CD4-positive, alpha-beta T cell (primary cell): ENCODE data around the gene EVI5. TPM values are rescaled to one million over a fixed set of nuclear protein-coding genes. Genes with fewer than 3 reads are reported as not detected.
"Not testable (repeated sequence)": the region's sequence is repeated elsewhere in the genome, so short reads cannot be mapped to it uniquely, and the experiment has no call there.

Experiments used
- ATAC-seq: fragments of 200-7000 bp; cut with Tn5 transposase; one replicate; pipeline ENCODE4 v1.10.0; 2022; ENCODE audit warnings: mild to moderate bottlenecking; ENCODE audit not compliant: poor library complexity
- CTCF ChIA-PET: fragments of 350-600 bp; sonication (Branson Sonifier 250); formaldehyde crosslinking; loops from one replicate; lab custom pipeline; 2021; ENCODE audit warnings: antibody characterized with exemption, inconsistent platforms; lab: Charles Lee
- POLR2A ChIA-PET: fragments of 350-600 bp; sonication (Branson Sonifier 250); formaldehyde crosslinking; loops from one replicate; lab custom pipeline; 2021; ENCODE audit warnings: antibody characterized with exemption, inconsistent platforms; lab: Charles Lee
- DNase-seq, 14 experiments: peaks; one replicate each; pipeline ENCODE4 v3.0.0-alpha.2; 2013 to 2020; ENCODE audit warnings: mixed read lengths in 2 of 14
- H3K27ac ChIP-seq, 2 donors: one replicate each; pipeline versions ENCODE4 v1.5.1 to v1.7.0; 2013; ENCODE audit warnings: low read length in 2 of 2, low read depth in 1 of 2, mild to moderate bottlenecking in 1 of 2
- H3K27me3 ChIP-seq, 2 experiments: 1 replicate in 1 of 2; 2 replicates in 1 of 2; pipeline versions ENCODE4 v1.6.1 to v1.7.0; 2013; ENCODE audit warnings: low read length in 2 of 2, control low read depth in 1 of 2, mild to moderate bottlenecking in 1 of 2, moderate library complexity in 1 of 2; ENCODE audit not compliant: insufficient read depth in 2 of 2, control insufficient read depth in 1 of 2
- H3K36me3 ChIP-seq: one replicate; pipeline ENCODE4 v1.6.1; 2013; ENCODE audit warnings: low read length, control low read depth; ENCODE audit not compliant: insufficient read depth
- H3K4me1 ChIP-seq: one replicate; pipeline ENCODE4 v1.6.1; 2013; ENCODE audit warnings: low read length, control low read depth; ENCODE audit not compliant: insufficient read depth
- H3K4me3 ChIP-seq: one replicate; pipeline ENCODE4 v1.5.1; 2013; ENCODE audit warnings: mild to moderate bottlenecking, low read length, moderate library complexity
- H3K9me3 ChIP-seq, 2 experiments: 1 replicate in 1 of 2; 2 replicates in 1 of 2; pipeline versions ENCODE4 v1.6.1 to v1.7.0; 2013; ENCODE audit warnings: low read length in 2 of 2, mild to moderate bottlenecking in 2 of 2, control low read depth in 1 of 2, moderate library complexity in 1 of 2; ENCODE audit not compliant: control insufficient read depth in 1 of 2, insufficient read depth in 1 of 2
- H3K27ac Mint-ChIP-seq: one replicate; pipeline ENCODE4 v1.8.0; 2020; ENCODE audit warnings: mixed read lengths
- H3K27me3 Mint-ChIP-seq: one replicate; pipeline ENCODE4 v1.8.0; 2021; ENCODE audit warnings: mixed read lengths
- H3K36me3 Mint-ChIP-seq: one replicate; pipeline ENCODE4 v1.8.0; 2021; ENCODE audit warnings: low read depth, mixed read lengths
- H3K4me1 Mint-ChIP-seq: one replicate; pipeline ENCODE4 v1.8.0; 2021; ENCODE audit warnings: low read depth, mixed read lengths
- H3K4me3 Mint-ChIP-seq: one replicate; pipeline ENCODE4 v1.8.0; 2020; ENCODE audit warnings: mild to moderate bottlenecking, mixed read lengths
- H3K9me3 Mint-ChIP-seq: one replicate; pipeline ENCODE4 v1.8.0; 2020; ENCODE audit warnings: mixed read lengths
- CTCF ChIP-seq: fragments of 200-600 bp; IDR thresholded peaks from one replicate; pipeline ENCODE4 v1.8.0; 2022; ENCODE audit warnings: antibody characterized with exemption, mild to moderate bottlenecking
- intact Hi-C, 2 experiments: fragments of 100-400 bp; cut with DNase I in 1 of 2; cut with micrococcal nuclease in 1 of 2; formaldehyde crosslinking; loops; one replicate each; pipeline versions ENCODE4 v1.15.1 to v1.9.0; 2023 to 2025; cut with DNase I, micrococcal nuclease
- total RNA-seq, 174 experiments: library from RNA in 2 of 174; stranded (reverse) in 2 of 174; gene quantifications; one replicate each; pipeline ENCODE4 v1.2.3 and lab custom pipeline; 2021 to 2026

Gene EVI5
- total RNA-seq, 2 experiments from 2014 or later = 1.8 to 2.0 TPM

DNA sequence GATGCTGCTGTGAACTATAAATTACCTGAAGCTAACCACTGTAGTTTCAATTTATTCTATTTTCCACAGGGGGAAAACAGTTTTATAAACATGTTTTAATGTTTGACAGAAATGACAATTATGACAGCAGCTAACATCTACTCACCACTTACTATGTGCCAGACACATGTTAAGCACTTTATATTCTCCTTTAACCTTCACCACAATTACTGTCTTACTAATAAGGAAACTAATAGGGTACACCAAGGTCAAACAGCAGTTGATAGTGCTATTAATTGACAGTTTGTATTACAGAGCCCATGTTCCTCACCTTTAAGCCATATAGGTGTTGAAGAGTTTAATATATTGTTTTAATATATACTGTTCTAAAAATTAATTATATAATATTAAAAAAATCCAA is 146.4 kb downstream of the EVI5 start:
- H3K36me3 Mint-ChIP-seq = no peaks in the 10 kb centered on the region
- H3K27me3 ChIP-seq = peaks cover 0 to 3% of the 10 kb centered on the region in 2 experiments
- no peak overlapping the region for H3K27ac ChIP-seq
- ATAC-seq (no peak), DNase-seq (no peak)
- POLR2A ChIA-PET = no interaction called here
- H3K4me3 Mint-ChIP-seq = no peak overlapping the region
- intact Hi-C loops = no loop called here
- H3K27ac Mint-ChIP-seq = no peak overlapping the region
- no peaks in the 10 kb centered on the region for H3K27me3 Mint-ChIP-seq
- no peaks in the 10 kb centered on the region for H3K4me1 ChIP-seq
- no peaks in the 10 kb centered on the region for H3K9me3 ChIP-seq
- no peaks in the 10 kb centered on the region for H3K36me3 ChIP-seq
- TF ChIP-seq CTCF = no peak
- H3K4me3 ChIP-seq = no peak overlapping the region
- H3K9me3 Mint-ChIP-seq = no peaks in the 10 kb centered on the region
- no peaks in the 10 kb centered on the region for H3K4me1 Mint-ChIP-seq
- CTCF ChIA-PET = no interaction called here

DNA sequence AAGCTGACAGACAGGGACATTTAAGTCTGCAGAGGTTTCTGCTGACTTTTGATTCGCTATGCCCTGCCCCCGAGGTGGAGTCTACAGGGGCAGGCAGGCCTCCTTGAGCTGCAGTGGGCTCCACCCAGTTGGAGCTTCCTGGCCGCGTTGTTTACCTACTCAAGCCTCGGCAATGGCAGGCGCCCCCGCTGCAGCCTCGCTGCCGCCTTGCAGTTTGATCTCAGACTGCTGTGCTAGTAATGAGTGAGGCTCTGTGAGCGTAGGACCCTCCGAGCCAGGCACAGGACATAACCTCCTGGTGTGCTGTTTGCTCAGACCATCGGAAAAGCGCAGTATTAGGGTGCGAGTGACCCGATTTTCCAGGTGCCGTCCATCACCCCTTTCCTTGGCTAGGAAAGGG is 149.7 kb downstream of the EVI5 start:
- H3K36me3 Mint-ChIP-seq, DNase-seq, H3K9me3 ChIP-seq, H3K4me3 ChIP-seq, H3K4me1 ChIP-seq, H3K27me3 ChIP-seq, H3K27ac ChIP-seq, CTCF ChIA-PET, POLR2A ChIA-PET, H3K36me3 ChIP-seq, H3K9me3 Mint-ChIP-seq, H3K27me3 Mint-ChIP-seq, ATAC-seq, H3K4me3 Mint-ChIP-seq, intact Hi-C loops, H3K27ac Mint-ChIP-seq, H3K4me1 Mint-ChIP-seq: not testable (repeated sequence)

GRCh38 chr1:92623187-92623778 is 161.6 kb downstream of the EVI5 start:
- Mint-ChIP-seq H3K27me3 (no peaks in the 10 kb centered on the region), H3K9me3 (no peaks in the 10 kb centered on the region), H3K36me3 (no peaks in the 10 kb centered on the region), H3K4me3 (no peak overlapping the region), H3K27ac (no peak overlapping the region), H3K4me1 (no peaks in the 10 kb centered on the region)
- H3K9me3 ChIP-seq = no peaks in the 10 kb centered on the region
- CTCF ChIA-PET = interaction anchor here (1.2 to 1.6 kb wide), 2 partner anchors 313 to 626 kb away, joined by 5 to 7 read pairs; no protein-coding TSS in a partner anchor
- peak; percentile 76 for TF ChIP-seq CTCF
- POLR2A ChIA-PET = no interaction called here
- DNase-seq (peak in 3 of 14 experiments; percentile 47 to 51 (median 50)), ATAC-seq (no peak)
- H3K4me1 ChIP-seq = no peaks in the 10 kb centered on the region
- H3K27ac ChIP-seq = no peak overlapping the region
- H3K36me3 ChIP-seq = no peaks in the 10 kb centered on the region
- no peak overlapping the region for H3K4me3 ChIP-seq
- intact Hi-C loops = loop anchor here (1.0 to 10.0 kb wide), 5 partner anchors 313 to 1341 kb away; partner anchors contain the start of gene CDC7 (in 1 of the 2)
- H3K27me3 ChIP-seq = no peaks in the 10 kb centered on the region
